Activated CD8-positive, alpha-beta T cell treated with anti-CD3 and anti-CD28 coated beads for 36 hours (primary cell): ENCODE measurements around the gene JAK1. TPM values are rescaled to one million over a fixed set of nuclear protein-coding genes. Genes with fewer than 3 reads are reported as not detected.

Experiments
- ATAC-seq: fragments of 200-7000 bp; cut with Tn5 transposase; one replicate; pipeline ENCODE4 v1.10.0; 2021; ENCODE audit warnings: mild to moderate bottlenecking, moderate library complexity
- CTCF ChIA-PET: fragments of 350-600 bp; sonication (Branson Sonifier 250); formaldehyde crosslinking; loops from one replicate; lab custom pipeline; 2021; ENCODE audit warnings: antibody characterized with exemption; lab: Charles Lee
- POLR2A ChIA-PET: fragments of 350-600 bp; sonication (Branson Sonifier 250); formaldehyde crosslinking; loops from one replicate; lab custom pipeline; 2021; ENCODE audit warnings: antibody characterized with exemption; lab: Charles Lee
- DNase-seq: peaks from one replicate; pipeline ENCODE4 v3.0.0-alpha.2; 2020
- H3K27ac Mint-ChIP-seq: one replicate; pipeline ENCODE4 v1.8.0; 2021; ENCODE audit warnings: mild to moderate bottlenecking, mixed read lengths
- H3K27me3 Mint-ChIP-seq: one replicate; pipeline ENCODE4 v1.8.0; 2021; ENCODE audit warnings: mixed read lengths
- H3K36me3 Mint-ChIP-seq: one replicate; pipeline ENCODE4 v1.8.0; 2021; ENCODE audit warnings: low read depth, mixed read lengths
- H3K4me1 Mint-ChIP-seq: one replicate; pipeline ENCODE4 v1.8.0; 2021; ENCODE audit warnings: low read depth, mixed read lengths
- H3K4me3 Mint-ChIP-seq: one replicate; pipeline ENCODE4 v1.8.0; 2021; ENCODE audit warnings: mild to moderate bottlenecking, moderate library complexity, mixed read lengths
- H3K9me3 Mint-ChIP-seq: one replicate; pipeline ENCODE4 v1.8.0; 2021; ENCODE audit warnings: mixed read lengths
- CTCF ChIP-seq: fragments of 200-600 bp; IDR thresholded peaks from one replicate; pipeline ENCODE4 v1.8.0; 2022; ENCODE audit warnings: antibody characterized with exemption, mild to moderate bottlenecking
- intact Hi-C: fragments of 100-400 bp; cut with micrococcal nuclease; formaldehyde crosslinking; loops from one replicate; pipeline ENCODE4 v1.10.0; 2022
- total RNA-seq, 2 experiments: library from RNA; stranded (reverse); gene quantifications; one replicate each; pipeline ENCODE4 v1.2.3, GENCODE V29; 2021

JAK1 gene
- total RNA-seq, 2 experiments from 2014 or later: 96.3 to 108 TPM

- peak; percentile 59 for DNase-seq
- H3K4me1 Mint-ChIP-seq: peaks cover 55% of the 10 kb centered on the region
- peak; percentile 45 for ATAC-seq
- H3K27ac Mint-ChIP-seq: no peak overlapping the region
- no peak for TF ChIP-seq CTCF
- CTCF ChIA-PET: no interaction called here
- H3K27me3 Mint-ChIP-seq: no peaks in the 10 kb centered on the region
- intact Hi-C loops: loop anchor here (2.0 kb wide), 1 partner anchor 33 kb away; no protein-coding TSS in a partner anchor
- POLR2A ChIA-PET: interaction anchor here (0.6 to 2.0 kb wide), 4 partner anchors 10 to 34 kb away, joined by 3 to 5 read pairs (median 3); no protein-coding TSS in a partner anchor
- H3K36me3 Mint-ChIP-seq: no peaks in the 10 kb centered on the region
- no peak overlapping the region for H3K4me3 Mint-ChIP-seq
- no peaks in the 10 kb centered on the region for H3K9me3 Mint-ChIP-seq
Measured at GRCh38 chr1:64956010-64956640, 10.2 kb downstream of the JAK1 start.

- no peak for TF ChIP-seq CTCF
- ChIA-PET POLR2A (interaction anchor here (0.6 to 2.0 kb wide), 3 partner anchors 10 to 33 kb away, joined by 3 to 5 read pairs (median 3); no protein-coding TSS in a partner anchor), CTCF (interaction anchor here (0.8 to 1.5 kb wide), 2 partner anchors 28 to 34 kb away, joined by 3 read pairs; no protein-coding TSS in a partner anchor)
- peaks cover 55% of the 10 kb centered on the region for H3K4me1 Mint-ChIP-seq
- DNase-seq (no peak), ATAC-seq (no peak)
- no peak overlapping the region for H3K27ac Mint-ChIP-seq
- no peaks in the 10 kb centered on the region for H3K9me3 Mint-ChIP-seq
- H3K27me3 Mint-ChIP-seq: no peaks in the 10 kb centered on the region
- intact Hi-C loops: loop anchor here (2.0 kb wide), 1 partner anchor 33 kb away; no protein-coding TSS in a partner anchor
- no peak overlapping the region for H3K4me3 Mint-ChIP-seq
- no peaks in the 10 kb centered on the region for H3K36me3 Mint-ChIP-seq
Measured at GRCh38 chr1:64955097-64956009, 11.0 kb downstream of the JAK1 start.

GRCh38 chr1:64953241-64953640 lies 13.1 kb downstream of the JAK1 start:
- no peaks in the 10 kb centered on the region for H3K27me3 Mint-ChIP-seq
- no peak for TF ChIP-seq CTCF
- POLR2A ChIA-PET: interaction anchor here (3.0 kb wide), 1 partner anchor 12 kb away, joined by 13 read pairs; the partner anchor contains the start of gene JAK1
- no peak overlapping the region for H3K4me3 Mint-ChIP-seq
- ATAC-seq (no peak), DNase-seq (no peak)
- peak overlapping the region; percentile 36 for H3K27ac Mint-ChIP-seq
- no peaks in the 10 kb centered on the region for H3K36me3 Mint-ChIP-seq
- intact Hi-C loops: no loop called here
- H3K9me3 Mint-ChIP-seq: no peaks in the 10 kb centered on the region
- CTCF ChIA-PET: no interaction called here
- peaks cover 53% of the 10 kb centered on the region for H3K4me1 Mint-ChIP-seq

- ChIA-PET CTCF (interaction anchor here (2.0 kb wide), 1 partner anchor 9 kb away, joined by 9 read pairs; no protein-coding TSS in a partner anchor), POLR2A (interaction anchor here (0.8 to 2.4 kb wide), 4 partner anchors 10 to 24 kb away, joined by 3 to 9 read pairs (median 5); partner anchors contain the start of gene JAK1)
- DNase-seq (no peak), ATAC-seq (no peak)
- intact Hi-C loops: no loop called here
- Mint-ChIP-seq H3K36me3 (peaks cover 5% of the 10 kb centered on the region), H3K4me3 (no peak overlapping the region), H3K4me1 (peaks cover 69% of the 10 kb centered on the region), H3K27me3 (no peaks in the 10 kb centered on the region), H3K9me3 (no peaks in the 10 kb centered on the region), H3K27ac (peak overlapping the region; percentile 85)
- TF ChIP-seq CTCF: no peak
Measured at GRCh38 chr1:64950284-64950809, 16.0 kb downstream of the JAK1 start.
